G401.6 (cell line): ENCODE measurements around the gene HOOK2.
A peak's percentile ranks its signal among the peaks of the same experiment; 100 is the strongest.
"Not testable (repeated sequence)": the region's sequence is repeated elsewhere in the genome, so short reads cannot be mapped to it uniquely, and the experiment has no call there.

Experiments used
- FAIRE-seq: peaks from 2 replicates; lab custom pipeline; 2012; peaks lifted over from hg19 to GRCh38; lab: Jason Lieb, UNC

The HOOK2 gene, protein sequence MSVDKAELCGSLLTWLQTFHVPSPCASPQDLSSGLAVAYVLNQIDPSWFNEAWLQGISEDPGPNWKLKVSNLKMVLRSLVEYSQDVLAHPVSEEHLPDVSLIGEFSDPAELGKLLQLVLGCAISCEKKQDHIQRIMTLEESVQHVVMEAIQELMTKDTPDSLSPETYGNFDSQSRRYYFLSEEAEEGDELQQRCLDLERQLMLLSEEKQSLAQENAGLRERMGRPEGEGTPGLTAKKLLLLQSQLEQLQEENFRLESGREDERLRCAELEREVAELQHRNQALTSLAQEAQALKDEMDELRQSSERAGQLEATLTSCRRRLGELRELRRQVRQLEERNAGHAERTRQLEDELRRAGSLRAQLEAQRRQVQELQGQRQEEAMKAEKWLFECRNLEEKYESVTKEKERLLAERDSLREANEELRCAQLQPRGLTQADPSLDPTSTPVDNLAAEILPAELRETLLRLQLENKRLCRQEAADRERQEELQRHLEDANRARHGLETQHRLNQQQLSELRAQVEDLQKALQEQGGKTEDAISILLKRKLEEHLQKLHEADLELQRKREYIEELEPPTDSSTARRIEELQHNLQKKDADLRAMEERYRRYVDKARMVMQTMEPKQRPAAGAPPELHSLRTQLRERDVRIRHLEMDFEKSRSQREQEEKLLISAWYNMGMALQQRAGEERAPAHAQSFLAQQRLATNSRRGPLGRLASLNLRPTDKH

GRCh38 chr19:12774588-12775555, at the start of gene HOOK2:
TSS of gene HOOK2 (minus strand) at chr19:12775552. CDS start at chr19:12775449, 103 bp downstream.
- no peak for FAIRE-seq

DNA sequence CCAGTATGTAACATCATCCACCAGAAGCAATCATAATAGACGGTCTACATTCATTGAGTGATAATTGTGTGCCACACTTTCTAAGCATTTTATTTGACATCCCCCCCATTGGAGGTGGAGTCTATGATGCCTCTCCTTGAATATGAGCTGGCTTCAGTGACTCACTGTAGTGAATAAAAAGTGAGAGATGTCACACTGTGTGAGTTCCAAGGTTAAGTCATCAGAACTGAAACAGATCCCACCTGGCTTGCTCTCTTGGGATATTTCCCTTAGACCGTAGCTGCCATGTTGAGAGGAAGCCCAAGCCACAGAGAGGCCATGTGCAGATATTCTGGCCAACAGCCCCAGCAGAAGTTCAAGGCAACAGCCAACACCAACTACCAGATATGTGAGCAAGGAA, 46.4 kb upstream of the HOOK2 start:
- FAIRE-seq, result no peak

- FAIRE-seq, result not testable (repeated sequence)
Measured at GRCh38 chr19:12817810-12818209, 42.5 kb upstream of the HOOK2 start.

- not testable (repeated sequence) for FAIRE-seq
Measured at GRCh38 chr19:12817188-12817587, 41.8 kb upstream of the HOOK2 start.

- no peak for FAIRE-seq
Measured at GRCh38 chr19:12815088-12815487, 39.7 kb upstream of the HOOK2 start.

GRCh38 chr19:12806242-12807081, 31.1 kb upstream of the HOOK2 start, which contains the start of gene RNASEH2A:
TSS of gene RNASEH2A (plus strand) at chr19:12806584. CDS start at chr19:12806674, 90 bp downstream.
- FAIRE-seq, result peak; percentile 11

DNA sequence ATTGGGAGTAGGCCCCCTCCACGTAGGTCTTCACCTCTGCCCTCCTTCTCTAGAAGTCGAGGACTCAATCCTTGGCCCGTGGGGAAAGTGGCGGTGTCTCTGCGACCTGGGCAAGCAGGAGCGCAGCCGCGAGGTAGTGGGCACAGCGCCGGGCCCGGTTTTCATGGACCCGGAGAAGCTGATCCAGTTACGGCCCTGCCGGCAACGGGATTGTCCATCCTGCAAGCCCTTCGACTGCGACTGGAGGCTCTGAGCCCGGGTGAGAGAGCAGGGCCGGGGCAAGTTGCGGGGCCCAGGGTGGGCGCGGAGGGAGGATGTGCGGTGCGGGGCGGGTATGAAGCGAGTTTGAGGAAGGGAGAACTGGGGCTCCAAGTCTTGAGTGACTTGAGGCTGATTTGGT, 28.7 kb upstream of the HOOK2 start:
- no peak for FAIRE-seq

DNA sequence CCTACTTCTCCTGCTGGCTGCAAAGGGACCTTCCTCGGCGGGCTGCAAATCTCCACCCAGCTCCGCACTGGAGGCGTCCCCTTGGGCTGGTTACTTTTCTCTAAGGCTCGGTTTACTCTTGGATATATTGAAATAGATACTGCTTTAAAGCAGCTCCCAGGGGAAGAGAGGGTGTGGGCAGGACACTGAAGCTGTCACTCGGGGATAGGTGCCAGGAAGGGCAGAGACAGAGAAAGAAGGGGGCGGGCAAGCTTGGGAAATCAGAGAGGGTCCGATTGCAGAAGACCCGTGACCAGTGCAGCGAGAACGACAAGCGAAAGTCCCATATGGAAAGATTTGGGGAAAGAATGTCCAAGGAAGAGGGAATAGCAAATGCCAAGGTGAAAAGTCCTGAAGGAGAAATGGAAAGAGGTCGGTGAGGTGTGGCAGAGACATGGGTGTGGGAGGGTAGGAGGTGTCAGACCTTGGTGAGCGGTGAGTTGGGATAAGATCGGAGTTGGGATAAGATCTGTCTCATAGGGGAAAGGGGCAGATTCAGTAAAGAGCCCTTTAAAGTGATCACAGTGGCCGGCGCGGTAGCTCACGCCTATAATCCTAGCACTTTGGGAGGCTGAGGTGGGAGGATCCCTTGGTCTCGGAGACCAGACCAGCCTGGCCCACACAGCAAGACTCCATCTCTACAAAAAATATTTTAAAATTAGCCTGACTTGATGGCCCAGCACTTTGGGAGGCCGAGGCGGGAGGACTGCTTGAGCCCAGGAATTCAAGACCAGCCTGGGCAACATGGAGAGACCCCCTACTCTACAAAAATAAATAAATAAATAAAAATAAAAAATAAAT, 27.1 kb upstream of the HOOK2 start:
- FAIRE-seq, result no peak

DNA sequence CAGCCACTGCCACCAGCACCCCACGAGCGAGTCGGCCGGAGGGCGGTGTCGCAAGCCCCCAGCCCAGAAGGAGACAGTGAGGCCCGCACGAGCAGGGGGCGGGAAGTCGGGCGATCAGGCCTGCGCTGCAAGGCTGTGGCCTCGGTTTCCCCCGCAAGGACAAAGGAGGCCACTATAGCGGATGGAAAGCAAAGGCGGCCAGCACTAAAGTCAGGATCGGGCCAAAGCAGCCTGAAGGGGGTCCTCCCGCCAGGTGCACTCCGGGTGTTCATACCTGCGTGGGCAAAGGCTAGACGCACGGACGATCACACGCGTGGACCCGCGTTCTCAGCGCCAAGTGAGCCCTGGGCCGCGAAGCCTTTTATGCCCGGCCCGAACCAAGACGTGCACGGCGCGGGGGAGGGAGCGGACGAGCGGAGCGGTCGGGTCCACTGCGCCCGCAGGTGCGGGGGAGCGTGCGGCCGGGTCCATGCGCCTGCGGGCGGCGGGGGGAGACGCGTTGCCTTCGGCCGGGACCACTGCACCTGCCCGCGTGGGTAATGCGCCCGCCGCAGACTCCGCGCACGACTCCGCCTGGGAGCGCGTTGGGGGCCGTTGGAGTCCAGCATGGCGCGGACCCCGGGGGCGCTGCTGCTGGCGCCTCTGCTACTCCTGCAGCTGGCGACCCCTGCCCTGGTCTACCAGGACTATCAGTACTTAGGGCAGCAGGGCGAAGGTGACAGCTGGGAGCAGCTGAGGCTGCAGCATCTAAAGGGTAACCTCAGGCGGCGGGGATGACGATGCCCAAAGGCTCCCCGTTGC, 26.3 kb upstream of the HOOK2 start, which contains the start of the genes PRDX2 and THSD8:
TSS of gene PRDX2 (minus strand) at position 335 of the 801 bp plus-strand sequence. CDS start 539 bp downstream, outside the sequence.
TSS of gene THSD8 (plus strand) at position 604 of the 801 bp plus-strand sequence. CDS start at position 607, 3 bp downstream.
- FAIRE-seq, result no peak

GRCh38 chr19:12800923-12801465, 25.6 kb upstream of the HOOK2 start:
- FAIRE-seq, result no peak

DNA sequence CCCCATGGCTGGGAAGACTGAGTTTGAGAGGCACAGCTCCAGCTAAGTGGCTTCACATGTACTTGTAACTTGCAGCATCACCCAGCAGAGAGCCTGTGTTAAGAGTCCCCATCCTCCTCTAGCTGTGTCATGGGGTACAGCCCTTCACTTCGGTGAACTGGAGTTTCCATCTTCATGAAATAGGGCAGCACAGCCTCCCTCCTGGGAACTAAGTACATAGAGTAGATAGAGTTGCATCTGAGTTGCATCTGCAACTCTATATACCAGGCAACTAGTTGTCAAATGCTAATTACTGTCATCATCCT, 25.1 kb upstream of the HOOK2 start:
- FAIRE-seq, result no peak

- FAIRE-seq, result no peak
Measured at GRCh38 chr19:12799742-12800465, 24.6 kb upstream of the HOOK2 start.

DNA sequence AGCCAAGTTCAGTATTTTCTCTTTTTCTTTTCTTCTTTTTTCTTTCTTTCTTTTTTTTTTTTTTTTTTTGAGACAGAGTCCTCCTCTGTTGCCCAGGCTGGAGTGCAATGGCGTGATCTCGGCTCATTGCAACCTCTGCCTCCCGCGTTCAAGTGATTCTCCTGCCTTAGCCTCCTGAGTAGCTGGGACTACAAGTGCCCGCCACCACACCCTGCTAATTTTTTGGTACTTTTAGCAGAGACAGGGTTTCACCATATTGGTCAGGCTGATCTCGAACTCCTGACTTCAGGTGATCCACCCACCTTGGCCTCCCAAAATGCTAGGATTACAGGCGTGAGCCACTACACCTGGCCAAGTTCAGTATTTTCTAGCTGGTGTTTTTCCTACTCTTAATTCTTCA, 22.3 kb upstream of the HOOK2 start:
- not testable (repeated sequence) for FAIRE-seq

DNA sequence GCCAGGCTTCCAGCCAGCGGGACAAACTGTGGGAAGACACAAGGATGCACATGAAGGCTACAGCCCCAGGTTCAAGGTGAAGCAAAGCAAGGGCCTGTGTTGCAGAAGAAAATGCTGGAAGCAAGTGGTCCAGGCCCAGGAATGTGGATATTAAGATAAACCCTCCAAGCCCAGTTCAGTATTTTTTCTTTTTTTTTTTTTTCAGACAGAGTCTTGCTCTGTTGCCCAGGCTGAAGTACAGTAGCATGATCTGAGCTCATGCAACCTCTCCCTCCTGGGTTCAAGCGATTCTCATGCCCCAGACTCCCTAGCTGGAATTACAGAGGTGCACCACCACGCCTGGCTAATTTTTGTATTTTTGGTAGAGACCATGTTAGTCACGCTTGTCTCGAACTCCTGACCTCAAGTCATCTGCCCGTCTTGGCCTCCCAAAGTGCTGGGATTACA, 21.8 kb upstream of the HOOK2 start:
- no peak for FAIRE-seq

DNA sequence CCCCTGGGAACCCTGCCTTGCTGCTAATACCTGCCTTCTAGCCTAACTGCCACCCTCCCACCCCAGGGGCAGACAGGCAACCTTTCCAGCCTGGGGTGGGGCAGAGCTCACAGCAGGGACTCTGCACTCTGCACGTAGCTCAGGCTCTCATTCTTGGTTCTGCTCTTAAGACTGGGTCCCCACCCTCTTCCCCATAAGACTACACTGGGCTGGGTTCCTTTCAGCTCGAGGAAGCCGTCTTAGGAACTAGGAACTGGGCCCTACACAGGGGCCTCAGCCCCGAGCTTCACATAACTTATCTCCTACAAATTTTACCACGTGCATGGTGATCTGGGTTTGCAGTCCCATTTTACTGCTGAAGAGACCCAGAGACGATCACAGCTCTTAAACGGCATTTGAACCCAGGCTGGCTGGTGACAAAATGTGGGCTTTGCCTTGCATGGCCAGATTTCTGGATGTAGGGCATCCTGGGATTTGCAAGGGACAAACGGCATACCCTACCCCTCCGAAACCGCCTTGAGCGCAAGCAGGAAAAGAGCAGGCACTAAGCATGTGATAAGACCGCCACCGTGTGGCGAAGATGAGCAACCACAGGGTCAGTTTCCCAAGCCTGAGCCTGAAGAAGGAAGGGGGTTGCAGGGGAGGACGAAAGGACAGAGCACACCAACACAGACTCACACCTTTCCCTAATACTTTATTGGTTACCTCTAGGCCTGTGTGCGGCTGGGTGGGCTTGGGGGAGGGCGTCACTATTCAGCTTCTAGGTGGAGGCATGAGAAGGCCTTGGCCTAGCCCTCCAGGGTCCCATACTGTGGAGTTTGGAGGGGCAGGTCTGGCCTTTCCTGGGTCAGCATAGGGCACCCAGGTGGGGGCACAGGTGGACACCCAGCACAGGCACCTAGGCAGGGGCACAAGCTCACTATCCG, 21.1 kb upstream of the HOOK2 start:
- peak; percentile 91 for FAIRE-seq

DNA sequence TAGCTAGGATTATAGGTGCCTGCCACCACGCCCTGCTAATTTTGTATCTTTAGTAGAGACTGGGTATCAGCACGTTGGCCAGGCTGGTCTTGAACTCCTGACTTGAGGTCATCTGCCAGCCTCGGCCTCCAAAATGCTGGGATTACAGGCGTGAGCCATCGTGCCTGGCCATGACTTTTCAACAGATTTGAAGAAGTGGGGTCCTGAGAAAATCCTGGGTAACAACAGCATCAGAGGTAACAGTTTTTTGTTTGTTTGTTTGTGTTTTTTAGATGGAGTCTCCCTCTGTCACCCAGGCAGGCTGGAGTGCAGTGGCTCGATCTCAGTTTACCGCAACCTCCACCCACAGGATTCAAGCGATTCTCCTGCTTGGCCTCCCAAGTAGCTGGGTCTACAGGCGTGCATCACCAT, 19.6 kb upstream of the HOOK2 start:
- no peak for FAIRE-seq
